ENCODE data around the gene EPHB2. TPM values are rescaled to one million over a fixed set of nuclear protein-coding genes. Genes with fewer than 3 reads are reported as not detected.
A peak's percentile ranks its signal among the peaks of the same experiment; 100 is the strongest.
"Not testable (repeated sequence)": the region's sequence is repeated elsewhere in the genome, so short reads cannot be mapped to it uniquely, and the experiment has no call there.

EPHB2 gene
- total RNA-seq, 1 donor = 24.9 TPM

DNA sequence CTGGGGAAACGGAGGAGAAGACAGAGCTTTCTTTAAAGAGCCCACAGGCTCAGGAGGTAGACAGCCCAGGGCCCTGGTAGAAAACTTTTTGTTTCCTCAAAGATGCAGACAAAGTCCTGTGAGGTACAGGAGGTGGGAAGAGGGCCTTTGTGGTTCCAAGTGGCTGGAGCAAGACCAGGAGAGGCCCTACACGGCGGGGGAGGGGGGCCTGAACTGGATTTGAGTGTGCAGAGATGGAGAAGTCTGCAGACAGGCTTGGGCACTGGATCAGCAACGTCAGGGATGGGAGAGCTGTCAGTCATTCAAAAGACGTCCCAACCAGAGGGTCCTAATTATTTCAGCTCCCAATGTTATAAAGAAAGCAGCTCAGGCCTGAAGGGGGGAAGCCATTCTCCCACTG lies 126.2 kb downstream of the EPHB2 start:
- H3K4me3 ChIP-seq (ENCODE audit: low read depth, low read length) = no peak overlapping the region
- DNase-seq (ENCODE audit: low read depth) = no peak
- TF ChIP-seq, protein P1, sequence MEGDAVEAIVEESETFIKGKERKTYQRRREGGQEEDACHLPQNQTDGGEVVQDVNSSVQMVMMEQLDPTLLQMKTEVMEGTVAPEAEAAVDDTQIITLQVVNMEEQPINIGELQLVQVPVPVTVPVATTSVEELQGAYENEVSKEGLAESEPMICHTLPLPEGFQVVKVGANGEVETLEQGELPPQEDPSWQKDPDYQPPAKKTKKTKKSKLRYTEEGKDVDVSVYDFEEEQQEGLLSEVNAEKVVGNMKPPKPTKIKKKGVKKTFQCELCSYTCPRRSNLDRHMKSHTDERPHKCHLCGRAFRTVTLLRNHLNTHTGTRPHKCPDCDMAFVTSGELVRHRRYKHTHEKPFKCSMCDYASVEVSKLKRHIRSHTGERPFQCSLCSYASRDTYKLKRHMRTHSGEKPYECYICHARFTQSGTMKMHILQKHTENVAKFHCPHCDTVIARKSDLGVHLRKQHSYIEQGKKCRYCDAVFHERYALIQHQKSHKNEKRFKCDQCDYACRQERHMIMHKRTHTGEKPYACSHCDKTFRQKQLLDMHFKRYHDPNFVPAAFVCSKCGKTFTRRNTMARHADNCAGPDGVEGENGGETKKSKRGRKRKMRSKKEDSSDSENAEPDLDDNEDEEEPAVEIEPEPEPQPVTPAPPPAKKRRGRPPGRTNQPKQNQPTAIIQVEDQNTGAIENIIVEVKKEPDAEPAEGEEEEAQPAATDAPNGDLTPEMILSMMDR (IDR thresholded peaks at IDR 0.05; ENCODE audit: insufficient read depth, low read length) = no peak

DNA sequence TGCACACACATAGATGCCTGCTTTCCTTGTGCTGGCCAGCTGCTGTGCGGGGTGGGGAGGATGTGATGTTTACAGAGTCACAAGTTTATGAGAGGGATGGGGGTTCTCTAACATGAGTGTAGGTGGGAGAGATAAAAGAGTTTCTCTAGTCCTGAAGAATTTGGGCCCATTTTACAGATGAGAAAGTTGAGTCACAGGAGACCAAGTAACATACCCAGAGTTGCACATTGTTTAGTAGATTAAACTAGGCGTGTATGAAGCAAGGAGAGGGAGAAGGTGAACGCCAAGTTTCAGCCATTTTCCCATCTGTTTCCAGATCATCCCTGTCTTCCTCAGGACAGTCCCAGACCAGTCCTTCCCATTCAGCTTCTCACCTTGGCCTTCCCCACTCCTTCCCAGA lies 126.7 kb downstream of the EPHB2 start:
- TF ChIP-seq, protein P1 (IDR thresholded peaks at IDR 0.05; ENCODE audit: insufficient read depth, low read length) = no peak
- no peak overlapping the region for H3K4me3 ChIP-seq (ENCODE audit: low read depth, low read length)
- no peak for DNase-seq (ENCODE audit: low read depth)

DNA sequence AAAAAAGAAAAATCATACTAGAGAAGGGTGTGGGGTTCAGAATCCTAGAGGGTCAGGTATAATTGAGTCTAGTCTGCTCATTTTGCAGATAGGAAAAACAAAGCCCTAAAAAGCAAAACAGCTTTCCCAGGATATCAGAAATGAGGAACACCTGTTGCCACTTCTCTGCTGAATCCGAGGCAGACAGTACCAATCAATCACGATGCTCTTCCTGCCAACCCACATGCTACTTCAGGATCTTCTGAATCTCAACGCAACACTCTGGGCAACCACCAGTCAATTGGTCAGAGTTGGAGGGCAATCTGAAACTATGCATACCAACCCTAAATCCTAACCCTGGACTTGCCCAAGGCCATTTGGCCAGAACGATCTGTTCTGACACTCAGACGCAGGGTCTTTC lies 128.3 kb downstream of the EPHB2 start:
- DNase-seq (ENCODE audit: low read depth) = no peak
- TF ChIP-seq, protein P1 (IDR thresholded peaks at IDR 0.05; ENCODE audit: insufficient read depth, low read length) = no peak

DNA sequence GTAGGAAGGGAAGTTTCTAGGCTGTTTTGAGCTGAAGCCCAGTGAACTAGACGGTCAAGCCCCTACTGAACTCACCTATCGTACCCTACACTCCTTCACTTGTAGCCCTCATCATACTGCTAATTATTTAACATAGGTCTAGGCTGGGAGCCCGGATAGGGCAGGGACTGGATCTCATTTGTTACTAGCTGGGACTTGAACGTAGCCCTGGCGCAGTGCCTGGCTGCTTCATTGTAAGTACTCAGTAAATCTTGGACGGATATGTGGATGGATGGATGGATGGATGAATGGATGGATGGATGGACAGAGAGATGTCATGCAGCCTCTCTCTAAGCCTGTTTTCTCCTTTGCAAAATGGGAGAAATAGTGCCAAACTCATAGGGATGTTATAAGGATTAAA lies 129.2 kb downstream of the EPHB2 start:
- H3K4me3 ChIP-seq (ENCODE audit: low read depth, low read length) = no peak overlapping the region
- DNase-seq (ENCODE audit: low read depth) = no peak
- TF ChIP-seq, protein P1 (IDR thresholded peaks at IDR 0.05; ENCODE audit: insufficient read depth, low read length) = no peak

More for the DNA sequence above, 128.3 kb downstream of the EPHB2 start:
- no peak overlapping the region for H3K4me3 ChIP-seq (ENCODE audit: low read depth, low read length)

DNA sequence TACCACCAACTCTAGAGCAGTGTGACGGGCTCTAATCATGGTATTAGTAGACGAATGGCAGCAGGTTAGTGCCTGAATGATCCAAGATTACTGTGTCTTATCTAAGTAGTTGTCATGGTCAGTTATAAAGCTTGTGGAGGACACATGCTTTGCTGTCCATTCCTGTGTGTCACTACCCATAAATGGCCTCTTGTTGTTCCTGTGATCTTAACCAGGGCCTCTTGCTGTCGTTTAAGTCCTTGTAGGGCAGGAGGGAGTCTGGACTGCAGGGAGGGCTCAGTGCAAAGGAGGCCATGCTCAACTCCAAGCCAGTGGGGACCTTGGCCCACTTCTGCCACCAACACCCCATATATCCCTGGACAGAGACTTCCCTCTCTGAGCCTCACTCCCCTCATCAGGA lies 130.5 kb downstream of the EPHB2 start:
- no peak overlapping the region for H3K4me3 ChIP-seq (ENCODE audit: low read depth, low read length)
- TF ChIP-seq, protein P1 (IDR thresholded peaks at IDR 0.05; ENCODE audit: insufficient read depth, low read length) = no peak
- no peak for DNase-seq (ENCODE audit: low read depth)

DNA sequence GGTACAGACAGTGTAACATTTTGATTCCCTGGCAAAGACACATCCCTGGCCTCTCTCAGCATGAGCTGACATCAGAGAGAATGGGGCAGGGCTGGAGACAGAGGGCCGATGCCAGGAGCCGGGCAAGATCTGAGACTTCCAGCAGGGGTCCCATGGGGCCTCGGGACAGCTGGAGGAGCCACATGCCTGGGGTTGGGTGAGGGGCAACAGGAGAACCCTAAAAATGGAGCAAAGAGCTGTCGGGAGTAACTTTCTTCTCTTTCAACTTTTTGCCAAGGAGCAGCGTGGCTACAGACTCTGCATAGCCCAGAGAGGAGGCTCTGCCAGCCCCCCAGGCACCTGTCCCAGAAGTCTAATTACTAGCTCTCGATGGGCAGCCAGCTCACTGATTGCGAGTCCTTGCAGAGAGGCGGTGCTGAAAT lies 131.2 kb downstream of the EPHB2 start:
- H3K4me3 ChIP-seq (ENCODE audit: low read depth, low read length) = no peak overlapping the region
- peak; percentile 62 for DNase-seq (ENCODE audit: low read depth)
- TF ChIP-seq, protein P1 (IDR thresholded peaks at IDR 0.05; ENCODE audit: insufficient read depth, low read length) = no peak

DNA sequence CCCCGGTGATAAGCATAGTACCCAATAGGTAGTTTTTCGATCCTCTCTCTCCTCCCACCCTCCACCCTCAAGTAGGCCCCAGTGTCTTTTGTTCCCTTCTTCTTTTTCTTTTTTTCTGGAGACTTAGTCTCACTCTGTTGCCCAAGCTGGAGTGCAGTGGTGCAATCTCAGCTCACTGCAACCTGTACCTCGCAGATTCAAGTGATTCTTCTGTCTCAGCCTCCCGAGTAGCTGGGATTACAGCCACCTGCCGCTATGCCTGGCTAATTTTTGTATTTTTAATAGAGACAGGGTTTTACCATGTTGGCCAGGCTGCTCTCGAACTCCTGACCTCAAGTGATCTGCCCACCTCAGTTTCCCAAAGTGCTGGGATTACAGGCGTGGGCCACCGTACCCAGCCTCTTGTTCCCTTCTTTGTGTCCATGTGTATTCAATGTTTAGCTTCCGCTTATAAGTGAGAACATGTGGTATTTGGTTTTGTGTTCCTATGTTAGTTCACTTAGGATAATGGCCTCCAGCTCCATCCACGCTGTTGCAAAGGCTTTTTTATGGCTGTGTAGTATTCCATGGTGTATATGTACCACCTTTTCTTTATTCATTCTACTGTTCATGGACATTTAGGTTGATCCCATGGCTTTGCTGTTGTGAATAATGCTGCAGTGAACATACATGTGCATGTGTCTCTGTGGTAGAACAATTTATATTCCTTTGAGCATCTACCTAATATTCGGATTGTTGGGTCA lies 133.0 kb downstream of the EPHB2 start:
- not testable (repeated sequence) for H3K4me3 ChIP-seq (ENCODE audit: low read depth, low read length); DNase-seq (ENCODE audit: low read depth)
